ENCODE data around the gene NOTCH1.
"Not testable (repeated sequence)": the region's sequence is repeated elsewhere in the genome, so short reads cannot be mapped to it uniquely, and the experiment has no call there.

NOTCH1 gene

GRCh38 chr9:136561779-136562178, 15.9 kb upstream of the NOTCH1 start:
- DNase-seq (ENCODE audit: low read depth), result no peak
- H3K4me3 ChIP-seq (replicated peaks; ENCODE audit: low read depth, low read length), result no peak overlapping the region
- TF ChIP-seq CTCF (IDR thresholded peaks at IDR 0.05; ENCODE audit: low read length, missing control alignments), result no peak

- H3K4me3 ChIP-seq (replicated peaks; ENCODE audit: low read depth, low read length), result no peak overlapping the region
- no peak for TF ChIP-seq CTCF (IDR thresholded peaks at IDR 0.05; ENCODE audit: low read length, missing control alignments)
Observed at GRCh38 chr9:136560586-136560985, 14.7 kb upstream of the NOTCH1 start.

GRCh38 chr9:136559371-136559770, 13.5 kb upstream of the NOTCH1 start:
- DNase-seq (ENCODE audit: low read depth); H3K4me3 ChIP-seq (replicated peaks; ENCODE audit: low read depth, low read length): not testable (repeated sequence)

More at GRCh38 chr9:136560586-136560985, 14.7 kb upstream of the NOTCH1 start:
- DNase-seq (ENCODE audit: low read depth), result no peak

- not testable (repeated sequence) for H3K4me3 ChIP-seq (replicated peaks; ENCODE audit: low read depth, low read length); DNase-seq (ENCODE audit: low read depth)
Observed at GRCh38 chr9:136558846-136559245, 13.0 kb upstream of the NOTCH1 start.

- TF ChIP-seq CTCF (IDR thresholded peaks at IDR 0.05; ENCODE audit: low read length, missing control alignments), result no peak
- DNase-seq (ENCODE audit: low read depth), result no peak
Observed at GRCh38 chr9:136558373-136558772, 12.5 kb upstream of the NOTCH1 start.

GRCh38 chr9:136557036-136557435, 11.2 kb upstream of the NOTCH1 start:
- TF ChIP-seq CTCF (IDR thresholded peaks at IDR 0.05; ENCODE audit: low read length, missing control alignments), result no peak
- DNase-seq (ENCODE audit: low read depth), result no peak

More at GRCh38 chr9:136558373-136558772, 12.5 kb upstream of the NOTCH1 start:
- no peak overlapping the region for H3K4me3 ChIP-seq (replicated peaks; ENCODE audit: low read depth, low read length)

GRCh38 chr9:136556166-136556565, 10.3 kb upstream of the NOTCH1 start:
- no peak for TF ChIP-seq CTCF (IDR thresholded peaks at IDR 0.05; ENCODE audit: low read length, missing control alignments)
- H3K4me3 ChIP-seq (replicated peaks; ENCODE audit: low read depth, low read length), result no peak overlapping the region
- DNase-seq (ENCODE audit: low read depth), result no peak

More at GRCh38 chr9:136557036-136557435, 11.2 kb upstream of the NOTCH1 start:
- no peak overlapping the region for H3K4me3 ChIP-seq (replicated peaks; ENCODE audit: low read depth, low read length)

GRCh38 chr9:136554870-136555269, 9.0 kb upstream of the NOTCH1 start:
- TF ChIP-seq CTCF (IDR thresholded peaks at IDR 0.05; ENCODE audit: low read length, missing control alignments), result no peak
- H3K4me3 ChIP-seq (replicated peaks; ENCODE audit: low read depth, low read length), result no peak overlapping the region

More at GRCh38 chr9:136554870-136555269, 9.0 kb upstream of the NOTCH1 start:
- no peak for DNase-seq (ENCODE audit: low read depth)
